ENCODE measurements around the gene MRPS34.

MRPS34 gene

GRCh38 chr16:1732071-1732470 lies 40.9 kb downstream of the MRPS34 start:
- no peak overlapping the region for H3K4me3 ChIP-seq
- no peaks in the 10 kb centered on the region for H3K4me1 ChIP-seq
- no peak overlapping the region for H3K4me2 ChIP-seq
- H3K27me3 ChIP-seq: no peaks in the 10 kb centered on the region
- no peak for TF ChIP-seq Cebpa-rat (IDR thresholded peaks at IDR 0.05)
- peaks cover 63% of the 10 kb centered on the region for H4K20me1 ChIP-seq
- peaks cover 85% of the 10 kb centered on the region for H3K36me3 ChIP-seq
- no peak overlapping the region for H3K27ac ChIP-seq
- peaks cover 42% of the 10 kb centered on the region for H3K9me3 ChIP-seq
- H3K9ac ChIP-seq: no peak overlapping the region

- H3K9ac ChIP-seq: no peak overlapping the region
- no peaks in the 10 kb centered on the region for H3K27me3 ChIP-seq
- no peak for TF ChIP-seq Cebpa-rat (IDR thresholded peaks at IDR 0.05)
- H3K27ac ChIP-seq: no peak overlapping the region
- H4K20me1 ChIP-seq: peaks cover 67% of the 10 kb centered on the region
- no peak overlapping the region for H3K4me2 ChIP-seq
- H3K4me3 ChIP-seq: no peak overlapping the region
- peaks cover 90% of the 10 kb centered on the region for H3K36me3 ChIP-seq
- no peaks in the 10 kb centered on the region for H3K4me1 ChIP-seq
- H3K9me3 ChIP-seq: peaks cover 37% of the 10 kb centered on the region
Measured at GRCh38 chr16:1731603-1732002, 41.3 kb downstream of the MRPS34 start.

- Histone ChIP-seq H3K4me3 (no peak overlapping the region), H3K9ac (no peak overlapping the region)
Measured at GRCh38 chr16:1731073-1731472, 41.9 kb downstream of the MRPS34 start.

GRCh38 chr16:1729445-1729844 lies 43.5 kb downstream of the MRPS34 start:
- Histone ChIP-seq H3K9me3 (peaks cover 15% of the 10 kb centered on the region), H3K4me1 (peaks cover 13% of the 10 kb centered on the region)
- no peak for TF ChIP-seq Cebpa-rat (IDR thresholded peaks at IDR 0.05)

More at GRCh38 chr16:1731073-1731472, 41.9 kb downstream of the MRPS34 start:
- Histone ChIP-seq H3K27ac (no peak overlapping the region), H3K9me3 (peaks cover 32% of the 10 kb centered on the region), H4K20me1 (peaks cover 73% of the 10 kb centered on the region), H3K36me3 (peaks cover 95% of the 10 kb centered on the region), H3K4me2 (no peak overlapping the region), H3K4me1 (no peaks in the 10 kb centered on the region), H3K27me3 (no peaks in the 10 kb centered on the region)
- no peak for TF ChIP-seq Cebpa-rat (IDR thresholded peaks at IDR 0.05)

GRCh38 chr16:1729026-1729425 lies 43.9 kb downstream of the MRPS34 start:
- Histone ChIP-seq H3K27me3 (no peaks in the 10 kb centered on the region), H3K4me2 (no peak overlapping the region), H3K4me1 (peaks cover 17% of the 10 kb centered on the region), H4K20me1 (peaks cover 73% of the 10 kb centered on the region), H3K9ac (no peak overlapping the region), H3K4me3 (no peak overlapping the region), H3K36me3 (peaks cover 98% of the 10 kb centered on the region), H3K27ac (no peak overlapping the region), H3K9me3 (peaks cover 11% of the 10 kb centered on the region)
- TF ChIP-seq Cebpa-rat (IDR thresholded peaks at IDR 0.05): no peak

More at GRCh38 chr16:1729445-1729844, 43.5 kb downstream of the MRPS34 start:
- H3K4me2 ChIP-seq: no peak overlapping the region
- H3K36me3 ChIP-seq: peaks cover 98% of the 10 kb centered on the region
- H4K20me1 ChIP-seq: peaks cover 73% of the 10 kb centered on the region
- no peaks in the 10 kb centered on the region for H3K27me3 ChIP-seq
- no peak overlapping the region for H3K4me3 ChIP-seq
- no peak overlapping the region for H3K9ac ChIP-seq
- no peak overlapping the region for H3K27ac ChIP-seq

GRCh38 chr16:1727651-1728624 lies 45.0 kb downstream of the MRPS34 start:
- Histone ChIP-seq H3K4me1 (peaks cover 28% of the 10 kb centered on the region), H3K4me3 (no peak overlapping the region), H3K4me2 (no peak overlapping the region), H3K36me3 (peaks cover 90% of the 10 kb centered on the region), H3K9ac (no peak overlapping the region), H4K20me1 (peaks cover 73% of the 10 kb centered on the region), H3K9me3 (peaks cover under 1% of the 10 kb centered on the region; the same call in 1 of the 2 replicates), H3K27me3 (no peaks in the 10 kb centered on the region), H3K27ac (no peak overlapping the region)
- no peak for TF ChIP-seq Cebpa-rat (IDR thresholded peaks at IDR 0.05)

GRCh38 chr16:1726661-1727502 lies 46.1 kb downstream of the MRPS34 start:
- Histone ChIP-seq H4K20me1 (peaks cover 65% of the 10 kb centered on the region), H3K4me1 (peaks cover 39% of the 10 kb centered on the region), H3K9me3 (no peaks in the 10 kb centered on the region), H3K4me2 (no peak overlapping the region), H3K27me3 (no peaks in the 10 kb centered on the region), H3K27ac (no peak overlapping the region), H3K9ac (no peak overlapping the region; the same call in 1 of the 2 replicates), H3K4me3 (no peak overlapping the region), H3K36me3 (peaks cover 80% of the 10 kb centered on the region)
- no peak for TF ChIP-seq Cebpa-rat (IDR thresholded peaks at IDR 0.05)

- no peak overlapping the region for H3K4me3 ChIP-seq
- H3K36me3 ChIP-seq: peaks cover 58% of the 10 kb centered on the region
- no peaks in the 10 kb centered on the region for H3K9me3 ChIP-seq
- H3K9ac ChIP-seq: 0 out of 2 replicates have a peak overlapping the region, but pooled peaks have one; percentile 18
- peak overlapping the region; percentile 35 for H3K27ac ChIP-seq
- H3K4me2 ChIP-seq: peak overlapping the region; percentile 75
- TF ChIP-seq Cebpa-rat (IDR thresholded peaks at IDR 0.05): no peak
- peaks cover 56% of the 10 kb centered on the region for H3K4me1 ChIP-seq
- H4K20me1 ChIP-seq: peaks cover 70% of the 10 kb centered on the region
- H3K27me3 ChIP-seq: no peaks in the 10 kb centered on the region
Measured at GRCh38 chr16:1724491-1724890, 48.4 kb downstream of the MRPS34 start.

- peak overlapping the region; percentile 78 for H3K27ac ChIP-seq
- no peak for TF ChIP-seq Cebpa-rat (IDR thresholded peaks at IDR 0.05)
- no peaks in the 10 kb centered on the region for H3K9me3 ChIP-seq
- peaks cover 71% of the 10 kb centered on the region for H4K20me1 ChIP-seq
- H3K27me3 ChIP-seq: no peaks in the 10 kb centered on the region
- H3K36me3 ChIP-seq: peaks cover 49% of the 10 kb centered on the region
- H3K4me2 ChIP-seq: peak overlapping the region; percentile 75
- H3K4me1 ChIP-seq: peaks cover 64% of the 10 kb centered on the region
- peak overlapping the region; percentile 18; the same call in 1 of the 2 replicates for H3K9ac ChIP-seq
- no peak overlapping the region for H3K4me3 ChIP-seq
Measured at GRCh38 chr16:1723450-1724147, 49.3 kb downstream of the MRPS34 start.
